GM21423 (cell line): Measurements from ENCODE around the gene GPER1.
"Not testable (repeated sequence)": the region's sequence is repeated elsewhere in the genome, so short reads cannot be mapped to it uniquely, and the experiment has no call there.

ENCODE experiments used
- ATAC-seq: cut with Tn5 transposase; IDR thresholded peaks from one replicate; pipeline ENCODE4 v1.9.1; 2021; ENCODE audit warnings: mild to moderate bottlenecking, moderate library complexity; ENCODE audit not compliant: unreplicated experiment

GPER1 gene

GRCh38 chr7:1087952-1088920 lies at the start of gene GPER1:
GPER1 (plus strand) TSS chr7:1088113; CDS start chr7:1091729, 3,616 bp downstream.
- no peak for ATAC-seq

GRCh38 chr7:1040233-1040632 lies 47.7 kb upstream of the GPER1 start:
- not testable (repeated sequence) for ATAC-seq

GRCh38 chr7:1040790-1041189 lies 47.1 kb upstream of the GPER1 start:
- ATAC-seq, result no peak

- ATAC-seq, result no peak
Measured at GRCh38 chr7:1041551-1042491, 46.1 kb upstream of the GPER1 start.

- ATAC-seq, result no peak
Measured at GRCh38 chr7:1042492-1042833, 45.5 kb upstream of the GPER1 start.

- ATAC-seq, result no peak
Measured at GRCh38 chr7:1043552-1044188, 44.2 kb upstream of the GPER1 start.

GRCh38 chr7:1044189-1045068 lies 43.5 kb upstream of the GPER1 start, which contains the start of gene GPR146:
GPR146 (plus strand) TSS chr7:1044546; CDS start chr7:1057516, 12,970 bp downstream.
- peak; percentile 87 for ATAC-seq

GRCh38 chr7:1045069-1046063 lies 42.5 kb upstream of the GPER1 start:
- ATAC-seq, result no peak

GRCh38 chr7:1046722-1047679 lies 40.9 kb upstream of the GPER1 start:
- ATAC-seq, result no peak

- ATAC-seq, result no peak
Measured at GRCh38 chr7:1049006-1049741, 38.7 kb upstream of the GPER1 start.

- no peak for ATAC-seq
Measured at GRCh38 chr7:1049801-1050200, 38.1 kb upstream of the GPER1 start.

GRCh38 chr7:1050254-1050906 lies 37.5 kb upstream of the GPER1 start:
- ATAC-seq, result no peak

GRCh38 chr7:1050956-1051690 lies 36.8 kb upstream of the GPER1 start:
- ATAC-seq, result no peak

GRCh38 chr7:1052031-1052818 lies 35.7 kb upstream of the GPER1 start:
- no peak for ATAC-seq

GRCh38 chr7:1053002-1053411 lies 34.9 kb upstream of the GPER1 start:
- no peak for ATAC-seq
